GM04504 (cell line): Measurements from ENCODE around the gene MYO7B.

ENCODE experiments used
- DNase-seq: peaks from one replicate; pipeline ENCODE4 v3.0.0-alpha.2; 2012; ENCODE audit warnings: low read depth

MYO7B gene

DNA sequence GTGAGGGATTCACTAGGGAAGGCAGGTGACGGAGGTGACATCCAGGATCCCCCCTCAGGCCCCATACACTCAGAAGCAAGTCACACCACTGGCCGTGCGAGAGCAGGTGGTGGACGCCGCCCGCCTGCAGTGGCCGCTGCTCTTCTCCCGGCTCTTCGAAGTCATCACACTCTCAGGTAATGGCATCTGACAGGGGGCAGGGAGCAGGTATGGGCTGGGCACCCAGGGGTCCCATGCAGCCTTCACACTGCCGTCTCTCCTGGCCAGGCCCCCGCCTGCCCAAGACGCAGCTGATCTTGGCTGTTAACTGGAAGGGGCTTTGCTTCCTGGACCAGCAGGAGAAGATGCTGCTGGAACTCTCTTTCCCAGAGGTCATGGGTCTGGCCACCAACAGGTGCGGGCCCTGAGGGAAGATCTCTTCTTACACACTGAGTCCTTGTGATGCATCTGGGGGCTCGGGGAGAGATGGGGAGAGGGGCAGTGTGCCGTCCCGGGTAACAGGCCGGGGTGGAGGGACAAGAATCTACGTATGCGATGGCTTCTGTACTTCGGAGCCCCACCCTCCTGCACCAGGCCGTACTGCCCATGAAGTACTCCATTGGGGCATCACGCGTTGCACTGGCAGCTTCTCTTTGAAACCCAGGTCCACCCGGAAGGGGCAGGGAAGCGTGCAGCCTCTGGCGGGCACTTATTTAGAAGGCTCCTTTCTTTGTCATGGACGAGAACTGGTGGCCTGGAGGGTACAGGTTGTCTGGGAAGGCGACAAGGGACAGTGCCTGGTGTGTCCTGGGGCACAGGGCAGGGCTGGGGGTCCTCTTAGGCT lies 91.6 kb downstream of the MYO7B start:
- DNase-seq: no peak

DNA sequence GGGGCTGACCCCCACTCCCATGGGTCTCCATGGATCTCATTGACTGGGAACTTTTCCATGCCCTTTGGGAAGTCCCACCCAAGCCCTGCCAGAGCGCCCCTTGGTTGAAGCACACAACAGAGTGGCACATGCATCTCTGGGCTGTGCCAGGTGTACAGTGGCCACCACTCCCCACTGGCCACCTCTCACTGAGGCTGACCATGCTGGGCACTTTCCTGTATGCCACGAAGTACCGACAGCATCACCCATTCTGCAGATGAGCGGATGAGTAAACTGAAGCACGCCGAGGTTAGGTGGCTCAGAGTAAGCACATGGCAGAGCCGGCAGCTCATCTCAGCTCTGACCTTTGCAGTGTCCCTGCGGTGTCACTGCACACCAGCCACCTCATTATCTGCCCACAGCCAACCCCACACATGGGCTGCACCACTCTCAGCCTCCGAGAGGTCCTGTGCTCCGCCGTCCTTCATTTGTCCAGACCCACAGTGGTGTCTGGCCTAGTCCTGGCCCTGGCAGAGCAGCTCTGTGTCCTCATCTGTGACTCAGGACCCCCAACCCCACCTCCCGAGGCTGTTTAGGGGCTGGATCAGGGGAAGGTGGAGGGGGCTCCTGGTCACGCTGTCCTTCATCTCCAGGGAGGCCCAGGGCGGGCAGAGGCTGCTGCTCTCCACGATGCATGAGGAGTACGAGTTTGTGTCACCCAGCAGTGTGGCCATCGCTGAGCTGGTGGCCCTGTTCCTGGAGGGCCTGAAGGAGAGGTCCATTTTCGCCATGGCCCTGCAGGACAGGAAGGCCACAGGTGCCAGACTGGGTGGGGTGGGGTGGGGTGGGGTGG lies 92.5 kb downstream of the MYO7B start:
- DNase-seq: no peak

DNA sequence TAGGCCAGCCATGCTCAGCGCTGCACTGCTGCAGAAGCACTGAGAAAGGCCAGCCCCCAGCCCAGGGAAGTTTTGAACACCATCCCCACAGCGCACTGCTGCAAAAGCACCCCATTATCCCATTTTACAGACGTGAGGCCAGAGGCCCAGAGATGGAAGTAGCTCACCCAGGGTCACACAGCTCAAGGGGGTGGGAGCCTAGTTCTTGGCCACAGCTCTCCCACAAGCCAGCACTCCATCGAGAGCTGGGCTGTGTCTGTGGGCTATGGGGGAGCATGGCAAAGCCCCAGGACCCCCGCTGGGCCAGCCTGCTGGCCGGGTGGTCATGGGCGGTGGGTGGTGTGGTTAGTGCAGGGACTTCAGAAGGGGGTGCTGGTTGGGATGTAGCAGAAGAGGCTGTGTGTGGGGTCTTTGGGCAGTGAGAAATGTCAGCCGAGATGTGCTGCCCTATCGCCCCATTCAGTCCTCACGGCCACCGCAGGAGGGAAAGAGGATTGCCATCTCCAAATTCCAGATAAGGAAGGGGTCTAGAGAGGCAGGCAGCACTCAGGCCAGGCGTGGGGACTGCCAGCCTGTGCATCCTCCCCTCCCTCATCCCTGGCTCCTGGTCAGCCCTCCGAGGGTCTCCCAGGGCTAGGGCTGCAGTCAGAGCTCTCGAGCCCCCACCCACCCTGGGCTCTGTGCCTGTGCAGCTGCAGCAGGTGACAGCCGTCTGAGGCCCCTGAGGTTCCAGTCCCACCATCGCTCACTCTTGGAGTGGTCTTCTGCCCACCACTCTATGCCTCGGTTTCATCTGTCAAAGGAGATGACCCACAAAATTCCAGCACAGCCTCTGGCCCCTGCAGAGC lies 93.5 kb downstream of the MYO7B start:
- DNase-seq: no peak

DNA sequence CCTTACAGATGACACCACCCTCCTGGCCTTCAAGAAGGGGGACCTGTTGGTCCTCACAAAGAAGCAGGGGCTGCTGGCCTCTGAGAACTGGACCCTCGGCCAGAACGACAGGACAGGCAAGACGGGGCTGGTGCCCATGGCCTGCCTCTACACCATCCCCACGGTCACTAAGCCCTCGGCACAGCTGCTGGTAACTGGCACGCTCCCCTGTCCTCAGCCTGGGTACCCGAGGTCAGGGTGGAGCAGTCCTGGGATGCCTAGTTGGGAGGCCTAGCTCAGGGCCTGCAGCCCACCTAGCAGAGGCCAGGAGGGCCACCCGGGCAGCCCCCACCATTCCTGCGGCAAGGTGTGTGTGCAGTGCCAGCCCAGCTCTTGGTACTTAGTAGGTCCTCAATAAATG lies 94.2 kb downstream of the MYO7B start:
- no peak for DNase-seq

DNA sequence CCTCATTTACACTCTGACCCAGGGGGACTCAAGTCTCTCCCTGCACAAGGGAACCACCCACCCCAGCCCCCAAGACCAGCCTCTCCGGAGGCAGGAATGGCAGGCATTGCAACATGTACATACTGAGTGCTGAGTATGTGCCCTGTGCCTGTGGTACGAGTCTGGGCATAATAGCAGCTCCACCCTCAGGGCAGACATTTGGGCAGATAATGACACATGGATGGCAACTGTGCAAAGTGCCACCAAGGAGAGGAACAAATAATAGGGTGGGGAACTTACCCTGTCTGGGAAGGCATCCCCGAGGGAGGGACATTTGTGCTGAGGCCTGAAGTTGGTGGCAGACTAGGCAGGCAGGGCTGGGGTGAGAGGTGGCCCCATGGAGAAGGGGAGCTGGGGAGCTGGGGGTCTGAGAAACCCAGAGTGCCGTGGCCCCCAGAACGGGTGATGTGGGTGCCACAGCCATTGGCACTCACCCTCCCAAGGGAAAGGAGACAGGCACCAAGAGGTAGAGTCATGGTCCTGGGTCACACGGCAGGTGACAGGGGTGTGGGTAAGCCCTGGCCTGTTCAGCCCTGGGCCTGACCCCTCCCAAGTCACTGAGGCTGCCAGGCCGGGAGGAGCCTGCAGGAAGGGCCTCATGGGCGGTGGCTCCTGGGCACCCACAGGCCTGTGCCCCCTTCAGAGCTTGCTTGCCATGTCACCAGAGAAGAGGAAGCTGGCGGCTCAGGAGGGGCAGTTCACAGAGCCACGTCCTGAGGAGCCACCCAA lies 94.8 kb downstream of the MYO7B start:
- DNase-seq: no peak

DNA sequence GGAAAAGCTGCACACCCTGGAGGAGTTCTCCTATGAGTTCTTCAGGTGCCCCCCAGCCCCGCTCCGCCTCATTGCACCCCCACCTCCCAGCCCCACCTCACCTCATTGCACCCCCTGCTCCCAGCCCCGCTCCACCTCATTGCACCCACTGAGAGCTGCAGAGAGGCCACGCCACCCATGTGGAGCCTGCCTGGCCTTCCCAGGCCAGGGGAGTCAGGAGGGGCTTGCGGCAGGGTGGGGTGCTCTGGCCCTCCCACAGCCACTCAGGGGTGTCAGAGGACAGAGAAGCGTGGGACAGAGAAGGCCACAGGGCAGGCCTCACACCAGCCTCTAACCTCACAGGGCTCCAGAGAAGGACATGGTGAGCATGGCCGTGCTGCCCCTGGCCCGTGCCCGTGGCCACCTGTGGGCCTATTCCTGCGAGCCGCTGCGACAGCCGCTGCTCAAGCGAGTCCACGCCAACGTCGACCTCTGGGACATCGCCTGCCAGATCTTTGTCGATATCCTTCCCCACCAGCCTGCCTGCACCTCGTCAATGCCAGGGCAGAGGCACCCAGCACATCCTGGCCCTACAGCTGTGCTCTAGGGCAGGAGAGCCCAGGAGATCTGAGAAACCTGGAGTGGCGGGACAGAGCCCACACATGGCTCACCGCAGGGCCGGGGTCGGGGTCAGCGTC lies 95.5 kb downstream of the MYO7B start:
- no peak for DNase-seq

DNA sequence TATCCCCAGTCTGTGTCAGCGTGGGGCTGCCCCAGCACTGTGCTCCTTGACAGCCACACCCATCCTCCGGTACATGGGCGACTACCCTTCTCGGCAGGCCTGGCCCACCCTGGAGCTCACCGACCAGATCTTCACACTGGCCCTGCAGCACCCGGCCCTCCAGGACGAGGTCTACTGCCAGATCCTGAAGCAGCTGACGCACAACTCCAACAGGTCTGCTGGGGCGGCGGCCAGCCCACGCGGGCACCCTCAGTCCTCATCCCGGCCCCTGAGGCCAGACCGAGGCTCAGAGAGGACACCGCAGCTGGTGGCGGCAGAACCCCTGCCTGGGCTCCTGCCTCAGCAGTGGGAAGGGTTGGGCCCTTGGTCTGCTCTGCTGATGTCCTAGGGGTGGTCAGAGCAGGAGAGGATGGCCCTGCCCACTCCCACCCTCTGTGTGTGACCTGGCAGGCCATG lies 96.1 kb downstream of the MYO7B start:
- DNase-seq: no peak

DNA sequence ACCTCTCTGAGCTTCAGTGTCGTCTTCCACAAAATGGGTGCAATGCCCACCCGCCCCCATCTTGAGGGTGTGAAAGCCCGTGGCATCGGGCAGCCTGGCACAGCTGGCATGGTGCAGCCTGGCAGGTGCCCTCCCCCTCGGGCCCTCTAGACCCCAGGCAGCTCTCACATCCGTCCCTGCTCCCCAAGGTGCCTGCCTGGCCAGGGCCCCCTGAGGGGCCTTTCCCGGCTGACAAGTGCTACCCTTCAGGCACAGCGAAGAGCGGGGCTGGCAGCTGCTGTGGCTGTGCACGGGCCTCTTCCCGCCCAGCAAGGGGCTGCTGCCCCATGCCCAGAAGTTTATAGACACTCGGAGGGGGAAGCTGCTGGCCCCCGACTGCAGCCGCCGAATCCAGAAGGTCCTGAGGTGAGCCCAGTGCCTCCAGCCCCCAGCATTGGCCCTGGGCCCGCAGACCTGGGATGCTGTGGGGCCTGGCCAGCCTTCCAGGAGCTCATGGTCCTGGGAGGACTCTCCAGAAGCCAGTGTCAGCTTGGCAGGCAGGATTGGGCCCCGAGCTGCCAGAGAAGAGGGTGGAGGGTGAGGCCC lies 96.6 kb downstream of the MYO7B start:
- no peak for DNase-seq

DNA sequence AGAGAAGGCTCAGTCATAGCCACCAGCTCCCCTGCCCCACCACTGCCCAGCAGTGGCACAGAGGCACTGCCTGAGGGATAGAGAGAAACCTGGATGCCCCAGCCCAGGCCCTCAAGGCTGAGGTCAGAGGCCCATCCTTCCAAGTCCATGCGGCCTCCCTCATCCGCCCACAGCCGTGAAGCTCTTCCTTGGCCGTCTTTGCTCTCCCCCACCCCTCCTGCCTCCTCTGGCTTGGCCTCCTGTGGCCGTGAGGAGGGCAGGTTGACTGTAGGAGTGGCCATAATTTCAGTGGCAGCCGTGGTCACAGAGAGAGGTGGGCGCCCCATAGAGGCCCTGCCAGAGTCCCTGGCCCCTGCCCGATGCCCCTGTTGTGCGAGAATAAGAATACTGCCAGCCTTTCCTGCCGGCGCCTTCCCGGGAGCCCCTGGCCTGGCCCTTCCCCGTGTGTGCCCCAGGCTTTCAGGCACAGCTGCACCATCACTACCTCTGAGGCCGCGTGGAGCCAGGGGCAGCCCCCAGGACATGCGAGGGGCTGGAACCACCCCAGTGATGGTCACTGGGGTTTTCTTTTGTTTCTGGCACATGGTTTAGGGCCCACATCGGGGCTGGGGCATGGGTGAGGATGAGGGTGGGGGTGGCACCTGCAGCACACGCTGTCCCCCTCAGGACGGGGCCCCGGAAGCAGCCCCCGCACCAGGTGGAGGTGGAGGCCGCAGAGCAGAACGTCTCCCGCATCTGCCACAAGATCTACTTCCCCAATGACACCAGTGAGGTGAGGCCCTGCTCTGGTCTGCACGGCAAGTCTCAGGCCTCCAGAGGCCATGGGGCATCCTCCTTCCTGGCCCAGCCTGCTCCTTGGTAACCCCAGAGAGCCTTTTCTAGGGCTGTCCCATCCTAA lies 97.4 kb downstream of the MYO7B start:
- DNase-seq: no peak

DNA sequence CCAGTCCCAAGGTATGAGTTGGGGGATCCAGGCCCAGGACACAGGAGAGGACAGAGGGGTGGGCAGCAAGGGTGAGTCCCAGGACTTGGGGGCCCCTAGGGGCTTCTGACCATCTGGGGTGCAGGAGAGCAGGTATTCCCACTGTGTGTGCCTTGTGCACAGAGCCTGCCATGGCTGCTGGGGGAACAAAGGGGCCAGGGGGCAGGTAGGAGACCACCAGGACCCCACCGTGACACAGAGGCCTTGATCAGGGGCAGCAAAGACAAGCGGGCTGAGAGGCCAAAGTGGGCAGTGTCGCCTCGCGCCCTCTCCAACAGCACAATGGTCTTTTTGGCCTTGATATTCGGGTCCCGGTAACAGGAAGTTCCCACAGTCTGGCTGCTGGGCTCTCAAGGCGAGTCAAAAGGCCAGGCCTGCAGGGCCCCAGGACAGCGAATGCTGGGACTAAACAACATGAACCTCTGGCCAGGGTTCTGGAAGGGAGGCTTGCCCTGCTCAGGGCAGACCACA lies 98.1 kb downstream of the MYO7B start:
- no peak for DNase-seq

DNA sequence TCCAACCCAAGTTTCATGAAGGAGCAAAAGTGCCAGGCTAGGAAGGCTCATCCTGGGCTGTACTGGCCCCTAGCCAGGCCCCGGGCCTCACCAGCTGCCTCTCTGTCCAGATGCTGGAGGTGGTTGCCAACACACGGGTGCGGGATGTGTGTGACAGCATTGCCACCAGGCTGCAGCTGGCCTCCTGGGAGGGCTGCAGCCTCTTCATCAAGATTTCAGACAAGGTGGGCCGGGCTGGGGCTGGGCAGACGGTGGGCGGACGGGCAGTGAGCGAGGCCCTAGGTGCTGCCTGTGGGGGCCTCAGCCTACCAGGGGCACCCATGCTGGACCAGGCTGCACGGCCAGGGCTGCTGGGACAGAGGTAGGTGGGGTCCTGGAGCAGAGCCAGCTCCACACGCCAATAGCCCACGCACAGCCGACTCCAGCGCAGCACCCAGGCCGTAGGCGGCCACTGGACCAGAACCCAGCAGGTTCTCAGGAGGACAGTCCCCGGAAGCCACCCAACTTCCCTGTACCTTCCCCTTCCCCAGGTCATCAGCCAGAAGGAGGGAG lies 98.7 kb downstream of the MYO7B start:
- DNase-seq: no peak

DNA sequence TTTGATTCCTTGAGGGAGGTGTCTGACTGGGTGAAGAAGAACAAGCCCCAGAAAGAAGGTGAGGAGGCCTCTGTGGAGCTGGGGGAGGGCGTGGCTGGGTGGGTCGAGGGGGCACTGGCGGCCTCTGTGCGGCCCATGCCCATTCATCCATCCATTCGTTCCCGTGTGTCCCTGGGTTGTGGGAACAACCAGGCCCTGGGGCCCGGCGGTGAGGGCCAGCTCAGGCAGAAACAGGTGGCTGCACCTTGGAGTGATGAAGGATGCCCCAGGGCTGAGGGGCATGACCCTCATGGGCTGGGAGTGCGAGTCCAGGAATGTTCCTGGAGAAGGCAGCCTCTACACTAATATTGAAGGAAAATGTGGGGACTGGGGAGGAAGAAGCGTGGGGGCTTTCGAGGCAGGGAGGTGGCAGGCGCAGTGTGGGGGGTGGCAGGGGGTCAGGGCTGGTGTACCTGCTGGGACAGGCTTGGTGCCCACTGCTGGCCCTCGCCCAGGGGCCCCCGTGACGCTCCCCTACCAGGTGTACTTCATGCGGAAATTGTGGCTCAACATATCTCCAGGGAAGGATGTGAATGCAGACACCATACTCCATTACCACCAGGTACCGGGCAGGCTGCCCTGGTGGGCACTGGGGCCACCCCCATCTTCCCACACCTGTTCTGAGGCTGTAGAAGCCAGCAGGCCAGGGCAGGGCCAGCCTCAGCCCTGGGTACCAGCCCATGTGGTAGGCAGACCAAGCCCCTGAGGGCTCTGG lies 99.3 kb downstream of the MYO7B start:
- no peak for DNase-seq

DNA sequence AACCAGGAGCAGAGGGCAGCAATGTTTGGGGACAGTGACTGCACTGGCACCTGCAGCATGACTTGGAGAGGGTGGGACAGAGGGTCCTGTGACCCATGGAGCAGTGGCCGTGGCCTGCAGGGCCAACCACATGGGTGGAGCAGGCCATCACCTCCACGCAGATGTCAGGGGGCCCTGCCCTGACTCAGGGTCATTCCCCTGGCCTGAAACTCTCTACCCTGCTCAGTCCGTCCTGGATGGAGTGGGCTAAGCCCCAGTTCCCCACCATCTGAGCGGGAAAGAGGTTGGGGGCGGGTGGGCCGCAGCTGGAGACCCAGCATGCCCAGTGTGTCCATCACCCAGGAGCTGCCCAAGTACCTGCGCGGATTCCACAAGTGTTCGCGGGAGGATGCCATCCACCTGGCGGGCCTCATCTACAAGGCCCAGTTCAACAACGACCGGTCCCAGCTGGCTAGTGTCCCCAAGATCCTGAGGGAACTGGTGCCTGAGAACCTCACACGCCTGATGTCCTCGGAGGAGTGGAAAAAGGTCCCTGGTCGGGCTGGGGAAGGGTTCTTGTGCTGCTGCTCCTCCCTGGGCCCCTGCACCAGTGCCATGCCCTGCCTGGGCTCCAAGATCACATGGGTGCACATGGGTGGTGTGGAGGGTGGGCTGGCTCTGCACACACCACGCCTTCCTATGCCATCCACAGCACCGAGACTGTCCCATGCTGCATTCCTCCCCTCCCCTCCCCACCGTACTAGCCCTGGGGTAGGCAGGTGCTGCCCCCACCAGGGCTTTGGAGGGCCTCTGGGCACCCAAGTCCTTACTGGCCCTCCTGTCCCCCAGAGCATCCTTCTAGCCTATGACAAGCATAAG lies 100.1 kb downstream of the MYO7B start:
- no peak for DNase-seq

DNA sequence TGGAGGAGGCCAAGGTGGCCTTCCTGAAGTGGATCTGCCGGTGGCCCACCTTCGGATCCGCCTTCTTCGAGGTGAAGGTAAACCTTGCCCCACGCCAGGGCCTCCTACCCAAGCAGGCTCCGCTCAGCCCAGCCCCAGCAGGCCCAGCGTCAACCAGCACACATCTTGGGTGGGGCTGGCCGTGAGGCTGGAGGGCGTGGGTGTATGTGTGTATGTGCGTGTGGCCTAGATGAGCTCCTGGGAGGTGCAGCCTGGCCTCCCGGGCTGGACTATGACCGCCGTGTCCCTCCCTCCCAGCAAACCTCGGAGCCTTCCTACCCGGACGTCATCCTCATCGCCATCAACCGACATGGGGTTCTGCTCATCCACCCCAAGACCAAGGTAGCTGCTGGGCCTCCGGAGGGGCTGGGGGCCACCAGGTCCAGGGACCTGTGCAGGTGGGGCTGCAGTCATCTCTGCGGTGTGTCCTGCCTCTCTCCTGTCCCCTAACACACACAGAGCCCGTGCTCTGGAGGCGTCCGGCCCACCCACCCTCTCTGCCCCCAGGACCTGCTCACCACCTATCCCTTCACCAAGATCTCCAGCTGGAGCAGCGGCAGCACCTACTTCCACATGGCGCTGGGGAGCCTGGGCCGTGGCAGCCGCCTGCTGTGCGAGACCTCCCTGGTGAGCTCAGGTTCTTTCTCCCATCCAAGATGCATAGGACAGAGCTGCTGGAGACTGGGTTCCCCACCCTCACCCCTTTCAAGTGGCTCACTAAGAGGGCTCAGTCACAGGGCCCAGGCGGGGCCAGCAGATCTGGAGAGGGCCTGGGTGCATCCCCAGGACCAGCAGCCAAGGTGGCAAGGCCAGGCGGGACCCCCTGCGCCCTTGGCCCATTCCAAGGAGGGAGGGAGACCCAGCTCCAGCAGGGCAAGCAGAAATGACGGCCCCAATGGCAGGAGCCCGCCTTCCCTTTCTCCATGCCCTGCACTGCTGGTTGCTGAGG lies 101.1 kb downstream of the MYO7B start:
- no peak for DNase-seq

DNA sequence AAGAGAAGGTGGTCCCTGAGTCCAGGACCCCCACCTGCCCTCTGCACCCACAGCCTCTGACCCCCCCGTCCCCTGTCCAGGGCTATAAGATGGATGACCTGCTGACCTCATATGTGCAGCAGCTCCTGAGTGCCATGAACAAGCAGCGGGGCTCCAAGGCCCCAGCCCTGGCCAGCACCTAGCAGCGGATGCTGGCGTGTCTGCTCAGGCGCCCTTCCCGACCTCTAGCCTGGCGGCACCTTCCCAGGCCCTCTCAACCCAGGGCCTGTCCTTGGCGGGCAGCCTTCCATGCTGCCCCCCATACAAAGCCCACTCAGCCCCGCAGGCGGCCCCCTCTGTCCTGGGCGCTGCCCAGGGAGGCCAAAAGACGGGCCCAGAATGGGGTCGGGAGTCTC lies 101.8 kb downstream of the MYO7B start:
- DNase-seq: no peak

DNA sequence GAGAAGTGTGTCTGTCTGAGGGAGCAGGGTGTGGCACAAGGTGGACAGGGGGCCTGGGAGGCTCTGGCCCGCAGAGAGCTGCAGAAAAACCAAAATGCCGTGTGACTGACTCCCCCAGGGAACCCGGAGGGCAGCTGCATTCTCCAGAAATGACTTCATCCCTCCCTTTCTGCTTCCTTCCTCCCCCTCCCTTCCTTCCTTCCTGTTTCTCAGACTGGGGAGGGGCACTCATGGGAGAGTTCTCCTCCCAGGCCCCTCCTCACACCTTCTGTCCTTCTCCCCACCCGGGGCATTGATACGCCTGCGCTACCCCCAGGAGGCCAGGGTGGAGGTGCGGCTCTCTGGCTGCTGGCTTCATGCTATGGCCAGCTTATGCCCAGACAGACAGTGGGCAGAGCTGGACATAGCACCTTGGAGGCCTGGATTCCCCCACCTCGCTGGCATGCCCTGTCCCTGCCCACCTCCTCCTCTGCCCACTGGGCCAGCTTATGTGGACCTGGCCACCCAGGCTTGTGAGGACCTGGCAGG lies 102.3 kb downstream of the MYO7B start:
- peak; percentile 60 for DNase-seq
